Stimulated activated CD8-positive, alpha-beta memory T cell treated with anti-CD3 and anti-CD28 coated beads, Interleukin-15, amount 100 ng/mL, for 1 hour (primary cell): ENCODE data around the gene STC2.

Experiments used
- DNase-seq: peaks from one replicate; pipeline ENCODE4 v3.0.0-alpha.2; 2020; ENCODE audit warnings: low read depth

The STC2 gene

GRCh38 chr5:173312821-173313220, 15.4 kb downstream of the STC2 start:
- DNase-seq: no peak

- no peak for DNase-seq
These were observed 16.2 kb downstream of the STC2 start for GRCh38 chr5:173311818-173312585.

- no peak for DNase-seq
These were observed 17.1 kb downstream of the STC2 start for GRCh38 chr5:173310861-173311785.

- DNase-seq: no peak
These were observed 17.9 kb downstream of the STC2 start for GRCh38 chr5:173310218-173310769.

- no peak for DNase-seq
These were observed 18.5 kb downstream of the STC2 start for GRCh38 chr5:173309731-173310130.

GRCh38 chr5:173308226-173308625, 20.0 kb downstream of the STC2 start:
- no peak for DNase-seq

- DNase-seq: no peak
These were observed 20.5 kb downstream of the STC2 start for GRCh38 chr5:173307695-173308094.

- no peak for DNase-seq
These were observed 21.5 kb downstream of the STC2 start for GRCh38 chr5:173306695-173307094.

- DNase-seq: no peak
These were observed 23.6 kb downstream of the STC2 start for GRCh38 chr5:173304591-173304988.

- no peak for DNase-seq
These were observed 24.2 kb downstream of the STC2 start for GRCh38 chr5:173303878-173304590.

GRCh38 chr5:173302546-173303155, 25.6 kb downstream of the STC2 start:
- DNase-seq: no peak

GRCh38 chr5:173301695-173302545, 26.3 kb downstream of the STC2 start:
- no peak for DNase-seq

- DNase-seq: no peak
These were observed 27.7 kb downstream of the STC2 start for GRCh38 chr5:173300389-173301047.

GRCh38 chr5:173299820-173300219, 28.4 kb downstream of the STC2 start:
- DNase-seq: no peak

- DNase-seq: no peak
These were observed 29.8 kb downstream of the STC2 start for GRCh38 chr5:173298213-173298926.

- no peak for DNase-seq
These were observed 30.4 kb downstream of the STC2 start for GRCh38 chr5:173297813-173298212.

GRCh38 chr5:173296737-173297676, 31.2 kb downstream of the STC2 start:
- no peak for DNase-seq

GRCh38 chr5:173295796-173296195, 32.4 kb downstream of the STC2 start:
- no peak for DNase-seq
